Measurements from ENCODE around the gene GMFB. TPM values are rescaled to one million over a fixed set of nuclear protein-coding genes. Genes with fewer than 3 reads are reported as not detected.

GMFB gene
- polyA plus RNA-seq, 2 of the 4 experiments (the other 2 are of a cell fraction), result 45.5 to 66.7 TPM

DNA sequence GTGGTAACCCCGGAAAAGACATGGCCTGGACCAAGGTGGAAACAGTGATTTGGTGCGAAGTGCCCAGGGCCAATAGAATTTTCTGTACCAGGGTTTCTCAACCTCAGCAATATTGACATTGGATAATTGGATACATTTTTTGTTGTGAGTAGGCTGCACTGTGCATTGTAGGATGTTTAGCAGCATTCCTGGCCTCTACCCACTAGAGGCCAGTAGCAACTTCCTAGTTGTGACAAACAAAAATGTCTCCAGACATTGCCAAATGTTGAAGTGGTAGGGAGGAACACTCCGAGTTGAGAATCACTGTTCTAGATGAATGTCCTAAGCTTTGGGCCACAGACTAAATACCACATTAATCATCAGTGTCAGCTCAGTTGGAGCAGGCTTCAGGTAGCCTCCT is 14.7 kb upstream of the GMFB start:
- FAIRE-seq (peak; percentile 83), ATAC-seq (peak; percentile 80 to 89), DNase-seq (ENCODE audit: low read depth in 1 of 2, low spot score in 1 of 2) (peak in 1 of 2 experiments; percentile 66)
- WGBS (ENCODE audit: missing lambda C conversion rate), result 56% methylated on average over 3 of the region's 3 CpGs
- no peaks in the 10 kb centered on the region for H3K4me1 ChIP-seq
- ChIA-PET CTCF (interaction anchor here (0.7 to 4.0 kb wide), 7 partner anchors 10 to 303 kb away, joined by 3 to 15 read pairs (median 5); no protein-coding TSS in a partner anchor), POLR2A (no interaction called here)
- H3K9me3 ChIP-seq, result no peaks in the 10 kb centered on the region
- TF ChIP-seq CEBPB (IDR thresholded peaks at IDR 0.05), result 0 out of 4 replicates have a peak, but pooled peaks of 1 of the 2 experiments have one; percentile 5
- TF ChIP-seq NPAS2 (CRISPR knock-in tag; IDR thresholded peaks at IDR 0.05; ENCODE audit: borderline replicate concordance), result no peak
- peak; percentile 27; the same call in 1 of the 3 replicates for TF ChIP-seq SMC3 (IDR thresholded peaks at IDR 0.05)
- no peak for TF ChIP-seq JUN (IDR thresholded peaks at IDR 0.05)
- no peak for TF ChIP-seq EHF (CRISPR knock-in tag; IDR thresholded peaks at IDR 0.05)
- TF ChIP-seq CHD2 (IDR thresholded peaks at IDR 0.05; ENCODE audit: low read length, partially characterized antibody), result no peak
- no peak for TF ChIP-seq BCL3 (IDR thresholded peaks at IDR 0.05)
- no peak for TF ChIP-seq RNF2 (IDR thresholded peaks at IDR 0.05; ENCODE audit: borderline replicate concordance, low read depth)
- TF ChIP-seq RAD21 (conservative IDR thresholded peaks at IDR 0.05 in 1 of 2, IDR thresholded peaks at IDR 0.05 in 1 of 2), result peak; percentile 39 to 54; a peak in 4 of 5 replicates
- no peak for TF ChIP-seq FOSB (CRISPR knock-in tag; IDR thresholded peaks at IDR 0.05)
- TF ChIP-seq CTCF (IDR thresholded peaks at IDR 0.05), result peak; percentile 46
- TF ChIP-seq TP53 (CRISPR knock-in tag; IDR thresholded peaks at IDR 0.05), result no peak
- no peak for TF ChIP-seq MAX (IDR thresholded peaks at IDR 0.05)
- TF ChIP-seq HOXB13 (CRISPR knock-in tag; IDR thresholded peaks at IDR 0.05; ENCODE audit: low read depth), result no peak
- no peak overlapping the region for H3K4me2 ChIP-seq
- H3K4me3 ChIP-seq, result no peak overlapping the region
- H3K27ac ChIP-seq, result 0 out of 6 replicates have a peak overlapping the region, but pooled peaks of 1 of the 2 experiments have one; percentile 39

DNA sequence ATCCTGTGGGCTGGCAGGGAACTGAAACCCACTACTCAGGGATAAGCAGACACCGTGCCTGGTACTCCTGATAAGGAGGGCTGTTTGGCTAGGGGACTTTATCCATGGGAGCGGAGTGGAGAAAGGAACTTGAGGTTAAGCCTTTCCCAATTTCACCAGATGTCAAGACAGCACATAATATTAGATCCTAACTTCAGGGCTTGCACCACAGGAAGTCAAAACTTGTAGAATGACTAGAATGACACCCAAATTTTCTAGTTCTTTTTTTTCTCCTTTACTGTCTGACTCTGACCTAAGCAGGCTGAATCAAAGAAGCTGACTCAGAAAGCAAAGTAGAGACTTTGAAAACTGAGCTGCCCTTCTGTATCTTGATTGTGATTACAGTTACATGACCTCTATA is 13.8 kb upstream of the GMFB start:
- Histone ChIP-seq H3K27ac (no peak overlapping the region), H3K4me1 (peaks cover 4% of the 10 kb centered on the region; the same call in 1 of the 3 replicates), H3K9me3 (no peaks in the 10 kb centered on the region), H3K4me3 (no peak overlapping the region), H3K4me2 (no peak overlapping the region)
- POLR2A ChIA-PET, result no interaction called here
- CTCF ChIA-PET, result interaction anchor here (1.0 to 4.0 kb wide), 5 partner anchors 9 to 274 kb away, joined by 3 to 15 read pairs (median 11); no protein-coding TSS in a partner anchor
- 73% methylated on average over 2 of the region's 2 CpGs for WGBS (ENCODE audit: missing lambda C conversion rate)
- FAIRE-seq (no peak), DNase-seq (ENCODE audit: low read depth in 1 of 2, low spot score in 1 of 2) (no peak), ATAC-seq (no peak)
- TF ChIP-seq E2F6 (IDR thresholded peaks at IDR 0.05; ENCODE audit: borderline replicate concordance, low read depth), result no peak
- no peak for TF ChIP-seq RARB (CRISPR knock-in tag; IDR thresholded peaks at IDR 0.05)
- TF ChIP-seq ESRRA (IDR thresholded peaks at IDR 0.05; ENCODE audit: borderline replicate concordance, low read length), result no peak
- no peak for TF ChIP-seq HEYL (CRISPR knock-in tag; IDR thresholded peaks at IDR 0.05)

- DNase-seq (ENCODE audit: low read depth in 1 of 2, low spot score in 1 of 2) (no peak), ATAC-seq (no peak), FAIRE-seq (no peak)
- H3K27ac ChIP-seq, result no peak overlapping the region
- no peak for TF ChIP-seq RAD21 (conservative IDR thresholded peaks at IDR 0.05 in 1 of 2, IDR thresholded peaks at IDR 0.05 in 1 of 2)
- no peak for TF ChIP-seq RNF2 (IDR thresholded peaks at IDR 0.05; ENCODE audit: borderline replicate concordance, low read depth)
- no peak for TF ChIP-seq CHD2 (IDR thresholded peaks at IDR 0.05; ENCODE audit: low read length, partially characterized antibody)
- TF ChIP-seq BHLHE40 (IDR thresholded peaks at IDR 0.05; ENCODE audit: low read depth, low read length), result no peak
- no peak for TF ChIP-seq EHF (CRISPR knock-in tag; IDR thresholded peaks at IDR 0.05)
- TF ChIP-seq, protein P1, sequence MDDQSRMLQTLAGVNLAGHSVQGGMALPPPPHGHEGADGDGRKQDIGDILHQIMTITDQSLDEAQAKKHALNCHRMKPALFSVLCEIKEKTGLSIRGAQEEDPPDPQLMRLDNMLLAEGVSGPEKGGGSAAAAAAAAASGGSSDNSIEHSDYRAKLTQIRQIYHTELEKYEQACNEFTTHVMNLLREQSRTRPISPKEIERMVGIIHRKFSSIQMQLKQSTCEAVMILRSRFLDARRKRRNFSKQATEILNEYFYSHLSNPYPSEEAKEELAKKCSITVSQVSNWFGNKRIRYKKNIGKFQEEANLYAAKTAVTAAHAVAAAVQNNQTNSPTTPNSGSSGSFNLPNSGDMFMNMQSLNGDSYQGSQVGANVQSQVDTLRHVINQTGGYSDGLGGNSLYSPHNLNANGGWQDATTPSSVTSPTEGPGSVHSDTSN (IDR thresholded peaks at IDR 0.05), result no peak
- no peak for TF ChIP-seq RARB (CRISPR knock-in tag; IDR thresholded peaks at IDR 0.05)
- no peak for TF ChIP-seq CBX2 (IDR thresholded peaks at IDR 0.05; ENCODE audit: borderline replicate concordance, low read depth)
- TF ChIP-seq FOXS1 (CRISPR knock-in tag; IDR thresholded peaks at IDR 0.05), result no peak
- TF ChIP-seq ESRRA (IDR thresholded peaks at IDR 0.05; ENCODE audit: borderline replicate concordance, low read length), result no peak
- TF ChIP-seq HDAC2 (IDR thresholded peaks at IDR 0.05), result no peak
- no peak for TF ChIP-seq MAX (IDR thresholded peaks at IDR 0.05)
- no peak for TF ChIP-seq NPAS2 (CRISPR knock-in tag; IDR thresholded peaks at IDR 0.05; ENCODE audit: borderline replicate concordance)
- no peak for TF ChIP-seq RCOR1 (IDR thresholded peaks at IDR 0.05; ENCODE audit: low read depth, low read length)
- no peak for TF ChIP-seq ZFP36 (IDR thresholded peaks at IDR 0.05; ENCODE audit: borderline replicate concordance, partially characterized antibody)
- no peak for TF ChIP-seq GATA3 (IDR thresholded peaks at IDR 0.05; ENCODE audit: borderline replicate concordance)
- no peaks in the 10 kb centered on the region for H3K9me3 ChIP-seq
- POLR2A ChIA-PET, result no interaction called here
- CTCF ChIA-PET, result interaction anchor here (1.5 to 4.0 kb wide), 2 partner anchors 8 to 273 kb away, joined by 12 to 15 read pairs; no protein-coding TSS in a partner anchor
- H3K4me1 ChIP-seq, result peaks cover 4% of the 10 kb centered on the region; the same call in 1 of the 3 replicates
- 90% methylated on average over 3 of the region's 3 CpGs for WGBS (ENCODE audit: missing lambda C conversion rate)
- no peak overlapping the region for H3K4me2 ChIP-seq
- H3K4me3 ChIP-seq, result no peak overlapping the region
Measured at GRCh38 chr14:54501480-54501879, 12.7 kb upstream of the GMFB start.

All from A549 (cell line).